Ascending aorta (tissue), 2 donors: Measurements from ENCODE around the gene NKRF. TPM values are rescaled to one million over a fixed set of nuclear protein-coding genes. Genes with fewer than 3 reads are reported as not detected.
"Not testable (repeated sequence)": the region's sequence is repeated elsewhere in the genome, so short reads cannot be mapped to it uniquely, and the experiment has no call there.

ENCODE experiments used
- DNase-seq, 2 donors: peaks; one replicate each; pipeline ENCODE4 v3.0.0-alpha.2; 2019; ENCODE audit warnings: low spot score in 2 of 2
- H3K27ac ChIP-seq, 2 donors: fragments of 200-600 bp; sonication (generic); one replicate each; pipeline ENCODE4 v1.5.1; 2016 to 2017; ENCODE audit warnings: mild to moderate bottlenecking in 1 of 2
- H3K27me3 ChIP-seq: fragments of 200-600 bp; sonication (generic); one replicate; pipeline ENCODE4 v1.5.1; 2017
- H3K36me3 ChIP-seq, 2 donors: fragments of 200-600 bp; sonication (generic); one replicate each; pipeline ENCODE4 v1.5.1; 2016
- H3K4me1 ChIP-seq, 2 donors: fragments of 200-600 bp; sonication (generic); one replicate each; pipeline ENCODE4 v1.5.1; 2016 to 2017; ENCODE audit warnings: mild to moderate bottlenecking in 1 of 2
- H3K4me3 ChIP-seq, 2 donors: fragments of 200-600 bp; sonication (generic); one replicate each; pipeline ENCODE4 v1.5.1; 2016 to 2017; ENCODE audit warnings: mild to moderate bottlenecking in 1 of 2
- H3K9me3 ChIP-seq, 2 donors: fragments of 200-600 bp; sonication (generic); one replicate each; pipeline ENCODE4 v1.5.1; 2016
- intact Hi-C: fragments of 100-400 bp; cut with DNase I; formaldehyde crosslinking; loops from one replicate; pipeline ENCODE4 v1.15.1; 2023
- total RNA-seq: library from RNA; depleted of rRNA; stranded (reverse); fragments of >200 nt; gene quantifications from one replicate; pipeline ENCODE4 v1.1.0, GENCODE V29; 2016
- TF ChIP-seq, protein P1 (sequence below), 3 experiments: fragments of 200-600 bp in 2 of 3; fragments of 450-650 bp in 1 of 3; sonication (generic) in 2 of 3; IDR thresholded peaks; one replicate each; pipeline ENCODE4 v1.5.1; 2016 to 2019; ENCODE audit warnings: antibody characterized with exemption in 3 of 3, mild to moderate bottlenecking in 1 of 3, moderate library complexity in 1 of 3

Gene NKRF
- total RNA-seq, 1 donor from 2014 or later, result 2.8 TPM

DNA sequence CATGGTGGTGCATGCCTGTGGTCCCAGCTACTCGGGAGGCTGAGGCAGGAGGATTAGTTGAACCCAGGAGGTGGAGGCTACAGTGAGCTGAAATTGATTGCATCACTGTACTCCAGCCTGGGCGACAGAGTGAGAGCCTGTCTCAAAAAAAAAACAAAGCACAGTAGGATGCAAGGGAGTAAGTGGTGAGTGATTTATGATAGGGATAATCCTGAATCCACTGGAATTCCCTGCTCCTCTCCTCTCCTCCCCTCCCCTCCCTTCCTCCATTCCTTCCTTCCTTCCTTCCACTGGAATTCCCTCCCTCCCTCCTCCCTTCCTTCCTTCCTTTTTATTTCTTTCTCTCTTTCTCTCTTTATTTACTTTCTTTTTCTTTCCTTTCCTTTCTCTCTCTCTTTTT, 40.9 kb upstream of the NKRF start:
- H3K4me1 ChIP-seq, result no peaks in the 10 kb centered on the region
- no peak overlapping the region for H3K27ac ChIP-seq
- H3K4me3 ChIP-seq, result no peak overlapping the region
- DNase-seq, result no peak
- intact Hi-C loops, result no loop called here
- TF ChIP-seq, protein P1, sequence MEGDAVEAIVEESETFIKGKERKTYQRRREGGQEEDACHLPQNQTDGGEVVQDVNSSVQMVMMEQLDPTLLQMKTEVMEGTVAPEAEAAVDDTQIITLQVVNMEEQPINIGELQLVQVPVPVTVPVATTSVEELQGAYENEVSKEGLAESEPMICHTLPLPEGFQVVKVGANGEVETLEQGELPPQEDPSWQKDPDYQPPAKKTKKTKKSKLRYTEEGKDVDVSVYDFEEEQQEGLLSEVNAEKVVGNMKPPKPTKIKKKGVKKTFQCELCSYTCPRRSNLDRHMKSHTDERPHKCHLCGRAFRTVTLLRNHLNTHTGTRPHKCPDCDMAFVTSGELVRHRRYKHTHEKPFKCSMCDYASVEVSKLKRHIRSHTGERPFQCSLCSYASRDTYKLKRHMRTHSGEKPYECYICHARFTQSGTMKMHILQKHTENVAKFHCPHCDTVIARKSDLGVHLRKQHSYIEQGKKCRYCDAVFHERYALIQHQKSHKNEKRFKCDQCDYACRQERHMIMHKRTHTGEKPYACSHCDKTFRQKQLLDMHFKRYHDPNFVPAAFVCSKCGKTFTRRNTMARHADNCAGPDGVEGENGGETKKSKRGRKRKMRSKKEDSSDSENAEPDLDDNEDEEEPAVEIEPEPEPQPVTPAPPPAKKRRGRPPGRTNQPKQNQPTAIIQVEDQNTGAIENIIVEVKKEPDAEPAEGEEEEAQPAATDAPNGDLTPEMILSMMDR (IDR thresholded peaks at IDR 0.05), result no peak
- no peaks in the 10 kb centered on the region for H3K9me3 ChIP-seq
- H3K36me3 ChIP-seq, result no peaks in the 10 kb centered on the region
- no peaks in the 10 kb centered on the region for H3K27me3 ChIP-seq

DNA sequence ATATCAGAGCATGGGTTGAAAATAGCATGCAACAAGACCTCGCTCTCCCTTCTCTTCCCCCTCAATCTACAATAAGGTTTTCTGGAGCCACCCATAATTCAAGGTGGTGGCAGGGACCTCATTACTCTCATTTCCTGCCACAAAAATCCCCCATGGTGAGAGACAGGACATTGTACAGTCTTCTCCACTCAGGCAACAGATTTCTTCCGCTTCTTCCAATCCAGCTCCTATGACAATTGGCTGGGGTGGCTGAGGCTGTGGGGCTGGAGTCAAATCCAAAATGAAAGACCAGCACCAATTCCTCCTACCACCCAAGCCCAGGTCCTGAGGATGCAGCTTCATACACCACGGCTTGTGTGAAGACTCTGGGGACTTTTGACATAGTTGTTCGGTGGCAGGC, 40.3 kb upstream of the NKRF start:
- DNase-seq, result no peak
- H3K27ac ChIP-seq, result no peak overlapping the region
- H3K4me1 ChIP-seq, result no peaks in the 10 kb centered on the region
- H3K9me3 ChIP-seq, result no peaks in the 10 kb centered on the region
- H3K4me3 ChIP-seq, result no peak overlapping the region
- no peaks in the 10 kb centered on the region for H3K36me3 ChIP-seq
- intact Hi-C loops, result no loop called here
- no peaks in the 10 kb centered on the region for H3K27me3 ChIP-seq
- TF ChIP-seq, protein P1 (IDR thresholded peaks at IDR 0.05), result no peak

DNA sequence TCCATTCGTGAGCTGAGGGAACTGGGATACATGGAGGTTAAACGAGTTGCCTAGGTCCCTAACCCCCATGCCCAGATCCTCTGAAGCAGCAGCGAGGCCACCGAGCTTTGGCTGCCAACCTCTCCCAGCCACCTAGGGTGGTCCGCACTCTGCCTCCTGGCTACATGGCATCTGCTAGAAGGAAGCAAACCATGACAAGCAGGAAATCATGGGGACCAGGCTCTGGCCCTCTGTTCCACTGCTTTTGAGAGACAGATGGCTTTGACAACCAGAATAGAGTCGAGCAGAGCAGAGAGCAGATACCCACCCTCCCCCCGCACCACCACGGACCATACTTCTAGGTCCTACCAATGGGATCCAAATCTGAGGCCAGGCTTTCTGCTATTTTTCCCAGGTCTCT, 37.5 kb upstream of the NKRF start:
- Histone ChIP-seq H3K4me1 (no peaks in the 10 kb centered on the region), H3K4me3 (no peak overlapping the region), H3K27ac (no peak overlapping the region), H3K36me3 (no peaks in the 10 kb centered on the region), H3K27me3 (no peaks in the 10 kb centered on the region), H3K9me3 (no peaks in the 10 kb centered on the region)
- intact Hi-C loops, result no loop called here
- TF ChIP-seq, protein P1 (IDR thresholded peaks at IDR 0.05), result no peak
- no peak for DNase-seq

DNA sequence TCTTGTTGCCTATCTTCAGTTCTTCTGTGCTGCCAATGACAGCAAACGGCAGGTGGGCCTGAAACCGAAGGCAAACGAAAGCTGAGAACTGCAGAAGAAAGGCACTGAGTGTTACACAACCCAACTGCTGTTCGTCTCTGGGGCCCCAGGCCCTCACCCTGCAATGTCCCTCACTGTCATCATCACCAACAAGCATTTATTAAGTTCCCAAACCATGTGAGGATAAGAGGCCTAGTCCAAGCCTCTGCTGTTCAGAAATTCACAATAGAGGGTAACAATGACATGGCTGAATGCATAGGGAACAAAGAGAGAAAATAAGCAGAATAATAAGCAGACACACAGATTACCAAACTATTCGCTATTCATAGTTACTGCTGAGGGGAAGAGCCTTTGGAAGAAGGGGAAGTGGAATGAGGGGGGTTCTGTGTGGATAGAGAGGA, 34.5 kb upstream of the NKRF start:
- Histone ChIP-seq H3K27ac (no peak overlapping the region), H3K36me3 (no peaks in the 10 kb centered on the region), H3K4me1 (no peaks in the 10 kb centered on the region), H3K9me3 (no peaks in the 10 kb centered on the region), H3K27me3 (no peaks in the 10 kb centered on the region), H3K4me3 (no peak overlapping the region)
- intact Hi-C loops, result no loop called here
- TF ChIP-seq, protein P1 (IDR thresholded peaks at IDR 0.05), result no peak
- DNase-seq, result no peak

DNA sequence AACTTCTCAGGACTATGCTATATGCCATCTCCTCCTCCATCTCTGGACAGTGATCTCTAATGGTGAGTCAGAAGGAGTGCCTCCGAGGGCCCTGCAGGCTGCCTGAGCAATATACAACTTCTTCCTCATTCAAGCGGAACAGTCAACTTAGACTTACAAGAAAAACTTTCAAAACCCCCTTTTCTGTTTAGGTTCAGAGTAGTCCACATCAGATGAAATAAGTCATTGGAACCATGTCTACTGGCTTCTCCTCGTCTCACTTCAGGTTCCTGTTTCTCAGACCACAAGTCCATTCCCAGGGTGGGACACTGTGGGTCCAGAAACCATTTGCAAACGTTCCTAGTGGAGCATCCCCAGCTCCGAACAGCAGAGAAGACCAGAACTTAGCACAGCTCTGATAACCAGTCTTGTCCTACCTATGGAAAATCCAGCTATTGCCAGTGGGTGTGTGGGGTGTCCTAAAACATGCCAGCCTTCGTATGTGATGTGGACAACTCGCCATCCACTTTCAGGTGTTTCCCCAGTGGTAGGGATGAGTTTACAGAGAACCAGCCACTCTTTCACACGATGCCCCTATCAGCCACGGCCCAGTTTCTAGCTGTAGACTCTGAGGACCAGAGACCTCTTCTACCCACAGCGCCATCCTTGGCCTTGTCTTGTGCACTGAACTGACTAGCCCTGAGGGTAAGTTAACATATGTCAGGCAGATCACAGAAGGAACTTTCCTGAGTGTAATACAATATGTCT, 32.7 kb upstream of the NKRF start:
- TF ChIP-seq, protein P1 (IDR thresholded peaks at IDR 0.05), result no peak

DNA sequence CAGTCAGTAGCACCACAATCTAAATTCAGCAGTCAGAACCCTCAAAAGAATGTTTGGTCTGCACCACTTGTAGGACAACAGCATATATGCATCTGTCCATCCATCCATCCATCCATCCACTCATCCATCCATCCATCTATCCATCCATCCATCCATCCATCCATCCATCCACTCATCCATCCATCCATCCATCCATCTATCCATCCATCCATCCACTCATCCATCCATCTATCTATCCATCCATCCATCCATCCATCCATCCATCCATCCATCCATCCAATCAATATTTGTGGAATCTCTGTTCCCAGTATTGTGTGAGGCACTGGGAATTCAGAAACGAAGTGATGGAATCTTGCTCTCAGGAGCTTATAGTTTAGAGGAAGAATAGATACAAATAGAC, 31.2 kb upstream of the NKRF start:
- H3K4me1 ChIP-seq, H3K36me3 ChIP-seq, H3K4me3 ChIP-seq: not testable (repeated sequence)

More for the DNA sequence above, 32.7 kb upstream of the NKRF start:
- intact Hi-C loops, result no loop called here
- Histone ChIP-seq H3K27ac (no peak overlapping the region), H3K4me3 (no peak overlapping the region), H3K27me3 (no peaks in the 10 kb centered on the region), H3K36me3 (no peaks in the 10 kb centered on the region), H3K9me3 (no peaks in the 10 kb centered on the region), H3K4me1 (no peaks in the 10 kb centered on the region)
- no peak for DNase-seq

More for the DNA sequence above, 31.2 kb upstream of the NKRF start:
- H3K27me3 ChIP-seq, DNase-seq, H3K9me3 ChIP-seq, intact Hi-C loops, H3K27ac ChIP-seq: not testable (repeated sequence)
